GM19099 (cell line): ENCODE results near the gene C11orf52.

Experiments used
- POLR2A ChIP-seq: IDR thresholded peaks from 3 replicates; pipeline ENCODE4 v1.6.1; 2011; ENCODE audit warnings: low read depth; ENCODE audit not compliant: insufficient read length; ENCODE audit errors: extremely low read depth

The C11orf52 gene

DNA sequence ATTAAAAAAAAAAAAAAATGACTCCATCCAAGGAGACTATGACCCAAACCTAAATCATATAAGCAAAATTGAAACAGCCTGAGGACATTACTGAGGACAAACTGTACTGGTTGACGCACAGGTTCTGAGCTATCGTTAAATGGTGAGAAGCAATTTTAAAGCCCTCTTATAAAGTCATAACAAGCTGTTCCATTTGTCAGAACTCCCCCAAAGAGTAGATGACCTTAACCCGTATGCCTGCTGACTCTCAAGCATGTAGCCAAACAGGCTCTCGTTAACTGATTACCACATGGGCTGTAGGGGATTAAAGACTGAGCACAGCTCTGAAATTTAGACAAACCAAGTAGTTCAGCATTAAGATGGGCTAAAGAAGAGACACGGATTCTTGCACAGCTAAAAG lies 9.3 kb upstream of the C11orf52 start:
- TF ChIP-seq POLR2A, result no peak

DNA sequence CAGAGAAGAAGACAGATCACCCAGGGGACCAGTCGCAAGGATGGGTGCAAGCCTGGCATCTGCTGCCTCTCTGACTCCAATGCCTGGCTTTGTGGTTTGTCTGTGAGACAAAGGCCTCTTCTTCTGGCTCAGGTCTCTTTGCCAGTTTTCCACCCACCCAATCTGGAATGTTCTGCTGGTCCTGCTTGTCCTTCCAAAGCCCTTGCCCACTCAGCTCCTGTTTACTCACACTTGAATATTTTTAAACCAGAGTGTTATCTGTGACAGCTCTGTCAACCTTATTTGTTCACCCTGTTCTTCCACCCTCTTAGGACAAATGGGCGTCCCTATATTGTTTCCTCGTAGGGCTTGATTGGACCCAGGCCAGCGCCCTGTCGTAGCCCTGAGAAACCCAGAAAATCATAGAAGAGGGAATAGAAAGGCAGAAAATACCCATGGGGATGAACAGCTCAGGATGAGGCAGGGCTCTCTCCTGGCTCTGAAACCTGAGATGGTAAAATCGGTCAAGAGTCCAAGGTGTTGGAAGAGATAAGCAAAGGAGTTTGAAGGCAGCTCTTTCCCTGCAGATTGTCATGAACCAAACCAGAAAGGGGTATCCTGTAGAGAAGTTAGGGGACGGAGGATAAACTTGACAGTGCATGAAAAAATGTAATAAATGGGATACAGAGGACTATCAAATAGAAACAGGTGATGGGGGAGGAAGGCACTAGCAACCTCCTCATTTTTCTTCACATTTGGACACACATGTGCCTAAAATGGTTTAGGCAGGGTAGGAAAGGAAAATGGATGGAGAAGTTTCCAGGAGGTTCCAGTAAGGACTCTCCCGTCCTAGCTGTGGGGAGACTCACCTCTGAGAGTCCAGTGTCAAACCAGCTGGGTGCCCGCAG lies 7.8 kb upstream of the C11orf52 start:
- TF ChIP-seq POLR2A, result no peak

DNA sequence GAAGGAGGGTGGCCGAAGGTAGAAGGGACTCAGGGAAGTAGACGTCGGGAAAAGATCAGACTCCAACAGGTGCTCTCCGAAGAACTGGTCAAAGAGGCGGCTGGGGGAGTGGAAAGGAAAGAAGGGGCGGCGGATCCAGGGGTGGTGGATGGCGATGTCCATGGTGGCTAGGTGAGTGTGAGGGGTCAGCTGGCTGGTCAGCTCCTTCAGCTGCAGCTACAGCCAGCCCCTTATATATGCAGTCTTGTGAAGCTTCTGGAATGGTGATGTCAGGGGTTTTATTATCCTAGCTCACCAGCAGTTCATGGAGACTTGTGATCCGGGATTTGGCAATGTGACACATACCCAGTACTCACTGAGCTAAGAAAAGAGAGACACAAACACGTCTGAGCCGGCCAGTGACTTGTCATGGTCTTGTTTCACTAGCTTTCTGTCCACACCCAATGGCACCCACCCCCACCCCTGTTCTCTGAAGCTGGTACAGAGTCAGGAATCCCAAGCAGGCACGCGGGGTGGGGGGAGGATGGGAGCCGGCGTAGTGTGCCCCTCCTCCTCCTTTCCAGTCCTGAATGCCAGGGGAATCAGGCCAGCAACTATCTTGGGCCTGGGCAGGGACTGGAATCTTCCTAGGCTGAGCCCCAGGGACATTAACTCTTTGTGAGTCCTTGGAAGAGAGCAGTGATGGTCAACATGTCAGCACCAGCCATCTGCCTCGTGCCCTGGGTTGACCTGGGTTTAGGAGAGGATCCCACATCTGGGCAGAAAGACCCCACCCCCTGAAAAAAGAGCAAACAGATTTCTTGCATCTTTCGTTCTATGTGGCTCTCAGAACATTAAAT lies 6.9 kb upstream of the C11orf52 start, which contains the start of gene CRYAB:
TSS of gene CRYAB (minus strand) at position 208 of the 839 bp plus-strand sequence. CDS start at position 162, 46 bp downstream.
- no peak for TF ChIP-seq POLR2A

DNA sequence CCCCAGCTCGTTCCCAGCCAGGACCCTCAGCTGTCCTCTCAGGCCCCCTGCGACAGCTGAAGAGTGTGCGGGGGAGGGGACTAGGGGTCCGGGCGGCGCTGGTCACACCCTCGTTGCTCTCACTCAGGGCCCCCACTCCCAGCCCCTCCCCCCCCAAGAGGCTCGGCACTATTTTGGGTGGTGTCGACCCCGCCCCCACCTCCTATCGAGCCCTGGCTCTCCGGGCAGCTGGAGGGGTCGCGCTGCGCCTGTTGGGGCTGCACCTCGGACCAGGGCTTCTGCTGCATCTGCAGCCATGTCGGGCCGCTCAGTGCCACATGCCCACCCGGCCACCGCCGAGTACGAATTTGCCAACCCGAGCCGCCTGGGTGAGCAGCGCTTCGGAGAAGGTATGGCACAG lies 6.2 kb upstream of the C11orf52 start, which contains the start of gene HSPB2:
TSS of gene HSPB2 (plus strand) at position 200 of the 400 bp plus-strand sequence. CDS start at position 296, 96 bp downstream.
- TF ChIP-seq POLR2A, result no peak

DNA sequence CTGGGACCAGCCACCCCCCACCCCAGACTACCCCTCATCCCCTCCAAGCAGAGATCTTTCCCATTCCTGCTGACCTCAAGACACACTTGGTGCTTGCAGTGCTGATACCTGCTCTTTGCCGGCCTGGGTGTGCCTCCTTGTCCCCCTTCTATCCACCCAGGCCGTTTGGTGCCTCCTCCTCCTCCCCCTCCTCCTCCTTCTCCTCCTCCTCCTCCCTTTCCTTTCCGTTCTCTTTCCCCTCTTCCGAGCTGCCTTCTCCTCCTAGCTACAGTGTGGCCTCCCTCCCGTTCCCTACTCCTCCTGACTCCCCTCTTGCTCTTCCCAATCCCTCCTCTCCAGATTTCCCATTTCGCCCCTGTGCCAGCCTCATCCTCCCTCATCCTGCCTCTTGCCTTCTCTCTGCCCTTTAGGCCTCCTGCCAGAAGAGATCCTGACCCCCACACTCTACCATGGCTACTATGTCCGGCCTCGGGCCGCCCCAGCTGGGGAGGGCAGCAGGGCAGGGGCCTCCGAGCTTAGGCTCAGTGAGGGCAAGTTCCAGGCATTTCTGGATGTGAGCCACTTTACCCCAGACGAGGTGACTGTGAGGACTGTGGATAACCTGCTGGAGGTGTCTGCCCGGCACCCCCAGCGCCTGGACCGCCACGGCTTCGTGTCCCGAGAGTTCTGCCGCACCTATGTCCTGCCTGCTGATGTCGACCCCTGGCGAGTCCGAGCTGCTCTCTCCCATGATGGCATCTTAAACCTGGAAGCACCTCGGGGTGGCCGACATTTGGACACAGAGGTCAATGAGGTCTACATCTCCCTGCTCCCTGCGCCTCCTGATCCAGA lies 5.5 kb upstream of the C11orf52 start:
- no peak for TF ChIP-seq POLR2A

DNA sequence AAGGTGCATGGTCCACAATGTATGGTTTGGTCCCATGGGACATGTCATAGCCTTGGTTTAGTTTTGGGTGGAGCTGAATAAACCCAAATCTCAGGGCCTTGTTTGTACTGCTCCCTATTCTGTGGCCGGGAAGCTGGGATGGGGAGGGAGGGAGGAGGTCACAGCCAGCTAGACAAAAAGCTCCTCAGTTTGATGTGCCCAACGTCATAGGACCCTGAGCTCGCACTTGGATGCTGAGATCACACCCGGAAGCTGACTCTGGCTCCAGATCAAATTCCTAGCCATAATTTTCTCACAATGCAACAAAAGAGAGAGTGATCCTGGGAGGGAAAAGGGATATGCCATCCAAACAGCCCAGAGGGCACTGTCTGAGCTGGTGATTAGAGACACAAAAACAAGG lies 4.7 kb upstream of the C11orf52 start:
- no peak for TF ChIP-seq POLR2A

DNA sequence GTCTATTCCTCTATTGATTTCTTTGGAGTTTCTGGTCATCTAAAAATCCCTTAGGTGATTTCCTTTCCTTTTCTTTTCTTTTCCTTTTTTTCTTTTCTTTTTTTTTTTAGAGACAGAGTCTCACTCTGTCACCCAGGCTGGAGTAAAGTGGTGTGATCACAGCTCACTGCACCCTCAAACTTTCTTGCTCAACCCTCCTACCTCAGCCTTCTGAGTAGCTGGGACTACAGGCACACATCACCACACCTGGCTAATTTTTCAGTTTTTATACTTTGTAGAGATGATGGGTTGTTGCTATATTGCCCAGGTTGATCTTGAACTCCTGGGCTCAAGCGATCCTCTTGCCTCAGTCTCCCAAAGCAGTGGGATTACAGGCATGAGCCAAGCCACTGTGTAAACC lies 1.9 kb upstream of the C11orf52 start:
- no peak for TF ChIP-seq POLR2A

DNA sequence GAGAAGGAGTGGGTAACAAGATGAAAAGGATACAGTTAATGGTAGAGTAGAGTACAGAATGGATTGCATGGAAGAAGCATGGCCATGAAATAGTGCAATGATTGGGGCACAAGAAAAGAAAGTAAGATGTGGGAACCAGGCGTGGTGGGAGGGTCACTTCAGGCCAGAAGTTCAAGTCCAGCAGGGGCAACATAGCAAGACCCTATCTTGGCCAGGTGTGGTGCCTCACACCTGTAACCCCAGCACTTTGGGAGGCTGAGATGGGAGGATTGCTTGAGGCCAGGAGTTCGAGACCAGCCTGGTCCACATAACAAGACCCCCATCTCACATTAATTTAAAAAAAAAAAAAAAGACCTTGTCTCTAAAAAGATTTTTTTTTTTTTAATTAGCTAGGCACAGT lies 1.4 kb upstream of the C11orf52 start:
- TF ChIP-seq POLR2A, result no peak

DNA sequence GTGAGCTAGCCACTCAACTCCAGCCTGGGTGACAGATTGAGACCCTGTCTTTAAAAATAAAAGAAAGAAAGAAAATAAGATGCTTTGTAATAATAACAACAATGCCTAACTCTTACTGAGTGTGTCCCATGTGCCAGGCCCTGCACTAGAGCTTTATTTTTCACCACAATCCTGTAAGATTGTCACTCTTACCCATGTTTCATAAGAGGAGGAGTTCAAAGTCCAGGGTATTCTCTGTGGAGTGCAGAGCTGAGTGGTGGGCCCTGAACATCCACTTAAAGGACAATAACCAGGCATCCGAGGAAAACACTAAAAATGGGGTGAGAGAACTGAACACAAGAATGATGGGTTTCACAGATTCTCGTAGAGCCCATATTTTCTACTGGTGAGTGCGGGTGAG lies 925 bp upstream of the C11orf52 start:
- no peak for TF ChIP-seq POLR2A

DNA sequence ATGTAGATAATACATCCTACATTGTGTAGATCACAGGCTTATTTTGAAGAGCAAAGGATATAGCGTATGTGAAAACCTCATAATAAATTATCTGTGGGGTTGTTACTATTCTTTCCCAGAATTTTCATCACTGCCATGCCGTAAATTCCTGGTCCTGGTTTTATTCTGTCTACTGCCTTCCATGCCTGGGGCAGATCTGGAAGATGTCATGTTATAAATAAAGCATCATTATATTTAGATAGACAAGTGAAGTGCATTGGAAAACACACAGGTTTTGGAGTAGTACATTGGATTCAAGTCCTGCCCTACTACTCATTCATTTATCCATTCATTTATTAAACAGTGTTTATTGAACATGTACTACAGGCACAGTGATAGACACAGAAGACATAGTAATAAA lies 2.2 kb downstream of the C11orf52 start:
- no peak for TF ChIP-seq POLR2A

DNA sequence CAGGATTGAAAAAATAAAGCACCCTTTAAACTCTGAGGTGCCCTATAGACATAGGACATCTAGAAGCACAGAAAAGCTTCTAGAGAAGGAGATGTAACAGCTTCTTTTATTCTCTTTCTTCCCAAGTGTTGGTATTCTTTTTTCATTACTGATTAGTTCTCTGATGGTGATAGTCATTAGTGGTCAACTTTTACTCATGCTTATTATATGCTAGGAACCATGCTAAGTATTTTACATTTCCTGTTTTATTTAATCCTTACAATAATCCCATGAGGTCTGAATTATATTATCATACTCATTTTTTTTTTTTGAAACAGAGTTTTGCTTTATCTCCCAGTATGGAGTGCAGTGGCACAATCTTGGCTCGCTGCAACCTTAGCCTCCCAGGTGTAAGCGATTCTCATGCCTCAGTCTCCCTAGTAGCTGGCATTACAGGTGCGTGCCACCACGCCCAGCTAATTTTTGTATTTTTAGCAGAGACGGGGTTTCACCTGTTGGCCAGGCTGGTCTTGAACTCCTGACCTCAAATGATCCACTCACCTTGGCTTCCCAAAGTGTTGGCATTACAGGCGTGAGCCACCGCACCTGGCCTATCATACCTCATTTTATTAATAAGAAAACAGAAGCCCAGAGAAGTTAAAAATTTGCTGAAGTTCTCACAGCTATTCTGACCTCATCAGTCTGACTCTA lies 3.0 kb downstream of the C11orf52 start:
- TF ChIP-seq POLR2A, result no peak

DNA sequence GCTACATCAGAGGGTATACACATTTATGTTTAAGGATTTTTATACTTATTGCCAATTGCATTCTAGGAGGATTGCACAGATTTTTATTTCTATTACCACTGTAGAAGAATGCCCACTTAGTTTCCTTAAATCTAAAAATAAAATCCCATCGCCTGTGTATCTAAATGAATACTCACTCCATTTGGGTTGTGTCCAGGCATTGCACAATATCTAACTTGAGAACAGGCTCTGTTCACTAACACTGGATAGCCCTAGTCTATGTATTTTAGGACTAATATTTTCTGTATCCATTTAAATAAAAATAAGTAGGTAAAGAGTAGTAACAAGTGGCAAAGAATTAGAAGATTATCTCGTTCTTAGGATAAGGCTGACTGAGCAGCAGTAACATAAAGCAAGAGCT lies 4.1 kb downstream of the C11orf52 start:
- TF ChIP-seq POLR2A, result no peak

DNA sequence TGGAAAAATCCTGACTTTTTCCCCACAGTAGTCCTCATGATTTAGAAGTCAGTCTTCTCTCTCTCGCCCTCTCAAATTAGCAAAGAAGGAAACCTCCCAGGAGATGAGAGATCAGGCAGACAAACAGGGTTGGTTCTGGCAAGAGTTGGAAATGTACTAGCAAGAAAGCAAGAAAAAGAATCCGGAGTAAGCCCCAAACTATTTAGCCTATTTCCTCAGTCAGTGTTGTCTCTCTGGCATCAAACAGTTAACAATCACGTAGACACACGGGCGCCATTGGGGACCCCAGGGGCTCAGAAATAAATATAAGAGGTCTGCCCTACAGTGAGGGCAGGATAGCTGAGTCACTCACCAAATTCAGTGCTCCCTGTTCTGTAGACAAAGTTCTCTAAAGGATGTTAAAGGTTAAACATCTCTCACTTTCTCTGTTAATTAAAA lies 4.7 kb downstream of the C11orf52 start:
- no peak for TF ChIP-seq POLR2A

DNA sequence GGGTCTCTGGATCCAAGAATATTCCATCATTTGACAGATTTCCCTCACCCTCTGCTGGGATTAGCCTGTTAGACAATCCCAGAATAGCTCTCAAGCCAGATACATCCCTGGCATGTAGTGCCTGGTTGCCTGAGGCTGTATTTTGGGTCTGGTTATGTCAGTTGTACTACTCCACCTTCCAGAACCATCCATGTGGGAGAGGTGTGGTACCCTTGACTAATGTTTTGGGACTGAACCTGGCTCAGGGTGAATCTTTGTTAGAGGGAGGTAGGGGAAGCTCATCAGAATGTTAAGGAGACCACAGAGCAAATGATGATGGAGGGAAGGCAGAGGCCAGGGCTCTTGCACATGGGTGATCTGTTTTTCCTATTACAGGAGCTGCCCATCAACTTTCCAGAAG lies 5.2 kb downstream of the C11orf52 start:
- TF ChIP-seq POLR2A, result no peak
